Measurements from ENCODE around the gene TREML2. TPM values are rescaled to one million over a fixed set of nuclear protein-coding genes. Genes with fewer than 3 reads are reported as not detected.

TREML2 gene
- total and polyA plus RNA-seq, 2 of the 8 experiments (the other 6 are each of a cell fraction or from before 2014, with no cell fraction given), result 0.09 to 0.18 TPM

DNA sequence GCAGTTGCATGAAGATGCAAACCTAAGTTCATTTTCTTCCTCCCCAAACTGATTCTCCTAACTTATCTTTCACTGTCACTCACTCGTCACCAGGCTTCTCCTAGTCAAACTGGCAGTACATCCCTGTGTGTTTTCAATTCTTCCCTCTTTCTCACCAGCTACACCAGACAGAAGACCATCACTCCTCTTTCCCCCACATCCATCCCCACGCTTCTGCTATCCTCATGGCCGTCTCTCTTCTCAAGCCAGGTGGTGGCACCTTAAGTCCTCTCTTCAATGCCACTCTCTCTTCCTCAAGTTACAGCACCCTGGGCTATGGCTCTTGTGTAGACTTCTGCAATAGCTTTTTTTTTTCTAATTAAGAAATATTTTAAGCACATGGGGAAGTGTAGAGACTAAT, 23.7 kb downstream of the TREML2 start:
- DNase-seq (ENCODE audit: low read depth in 1 of 2, low spot score in 2 of 2) (no peak), FAIRE-seq (no peak)
- ChIA-PET POLR2A (ENCODE audit: partially characterized antibody) (interaction anchor here (0.6 kb wide), 1 partner anchor 39 kb away, joined by 4 read pairs; no protein-coding TSS in a partner anchor), CTCF (ENCODE audit: partially characterized antibody) (interaction anchor here (0.9 to 2.3 kb wide), 7 partner anchors 10 to 143 kb away, joined by 3 to 12 read pairs (median 6); no protein-coding TSS in a partner anchor)
- H3K4me1 ChIP-seq (replicated peaks in 1 of 4; ENCODE audit: control insufficient read depth in 3 of 4, insufficient read depth in 4 of 4, low read length in 3 of 4), result peaks cover 0 to 2% (median 0%) of the 10 kb centered on the region in 4 experiments; a peak in 1 of 7 replicates
- no peak overlapping the region for H3K18ac ChIP-seq (ENCODE audit: extremely low read depth, low read length)
- no peaks in the 10 kb centered on the region for H3K27me3 ChIP-seq (replicated peaks in 1 of 4; ENCODE audit: control insufficient read depth in 3 of 4, extremely low read depth in 1 of 4, insufficient read depth in 3 of 4, low read length in 3 of 4)
- H3K4ac ChIP-seq (replicated peaks; ENCODE audit: insufficient read length, low read depth, low read length), result no peak overlapping the region
- H3K4me2 ChIP-seq (ENCODE audit: insufficient read depth in 1 of 2, low read depth in 2 of 2, low read length in 2 of 2), result no peak overlapping the region
- no peak overlapping the region for H2BK15ac ChIP-seq (ENCODE audit: low read length)
- H4K8ac ChIP-seq (ENCODE audit: extremely low read depth, insufficient read depth, low read length), result no peak overlapping the region
- H4K91ac ChIP-seq (replicated peaks; ENCODE audit: insufficient read length, low read length), result no peak overlapping the region
- H2AFZ ChIP-seq (ENCODE audit: low read length), result no peak overlapping the region
- WGBS, 2 experiments (ENCODE audit: extremely low coverage in 1 of 2, insufficient coverage in 1 of 2, insufficient read length in 1 of 2, insufficient replicate concordance in 2 of 2, low coverage in 1 of 2, low lambda C conversion rate in 2 of 2, missing lambda C conversion rate in 1 of 2), result 83% methylated on average over 3 of the region's 3 CpGs; no CpG with 5 or more reads in 1 of the 2 experiments
- no peak overlapping the region for H2BK120ac ChIP-seq (replicated peaks; ENCODE audit: low read depth, low read length)
- no peak overlapping the region for H3K14ac ChIP-seq (ENCODE audit: insufficient read length)
- no peak overlapping the region for H3K4me3 ChIP-seq (ENCODE audit: extremely low read depth in 1 of 4, insufficient read depth in 2 of 4, low read depth in 3 of 4, low read length in 4 of 4)
- H3K36me3 ChIP-seq (ENCODE audit: control insufficient read depth in 2 of 4, insufficient read depth in 4 of 4, low read length in 3 of 4), result no peaks in the 10 kb centered on the region
- H3K56ac ChIP-seq (replicated peaks; ENCODE audit: insufficient read length, low read depth, low read length), result no peak overlapping the region
- H3K23me2 ChIP-seq (ENCODE audit: low read depth, low read length), result no peaks in the 10 kb centered on the region; the same call in 1 of the 2 replicates
- no peak overlapping the region for H3K9ac ChIP-seq (replicated peaks in 1 of 4; ENCODE audit: extremely low read depth in 1 of 4, low read depth in 3 of 4, low read length in 3 of 4)
- H4K5ac ChIP-seq (ENCODE audit: insufficient read length, low read depth, low read length), result no peak overlapping the region
- no peak overlapping the region for H2BK5ac ChIP-seq (ENCODE audit: low read depth, low read length)
- no peak overlapping the region for H3K23ac ChIP-seq (ENCODE audit: insufficient read length)
- H3K79me2 ChIP-seq (ENCODE audit: control insufficient read depth in 1 of 2, insufficient read depth in 2 of 2, low read length in 2 of 2), result no peaks in the 10 kb centered on the region
- no peaks in the 10 kb centered on the region for H3K79me1 ChIP-seq (ENCODE audit: low read depth, low read length)
- H2BK12ac ChIP-seq (ENCODE audit: low read depth, low read length), result no peak overlapping the region
- H3K27ac ChIP-seq (ENCODE audit: low read depth, low read length), result no peak overlapping the region
- no peak overlapping the region for H2BK20ac ChIP-seq (ENCODE audit: low read length)
- no peaks in the 10 kb centered on the region for H4K20me1 ChIP-seq (replicated peaks in 1 of 2; ENCODE audit: control insufficient read depth in 1 of 2, insufficient read depth in 2 of 2, low read length in 2 of 2)
- H2AK5ac ChIP-seq (ENCODE audit: low read depth, low read length), result no peak overlapping the region
- no peaks in the 10 kb centered on the region; a peak in 1 of 4 replicates for H3K9me3 ChIP-seq (ENCODE audit: insufficient read depth in 2 of 2, low read depth in 1 of 2, low read length in 1 of 2)
- TF ChIP-seq SUZ12 (IDR thresholded peaks at IDR 0.05; ENCODE audit: low read length) (no peak), CEBPB (IDR thresholded peaks at IDR 0.05; ENCODE audit: low read depth, low read length) (no peak), TEAD4 (IDR thresholded peaks at IDR 0.05; ENCODE audit: low read depth, low read length) (no peak), SRF (IDR thresholded peaks at IDR 0.05; ENCODE audit: low read depth, low read length) (no peak), RNF2 (IDR thresholded peaks at IDR 0.05; ENCODE audit: borderline replicate concordance, low read depth, low read length, missing control alignments, poor library complexity, severe bottlenecking) (no peak), BACH1 (IDR thresholded peaks at IDR 0.05; ENCODE audit: low read length) (no peak), EZH2 (IDR thresholded peaks at IDR 0.05; ENCODE audit: low read depth, low read length, severe bottlenecking) (no peak), CHD2 (IDR thresholded peaks at IDR 0.05; ENCODE audit: low read length) (no peak), NRF1 (IDR thresholded peaks at IDR 0.05; ENCODE audit: low read depth, low read length) (no peak), EGR1 (IDR thresholded peaks at IDR 0.05; ENCODE audit: borderline replicate concordance, low read depth, low read length) (no peak), RXRA (IDR thresholded peaks at IDR 0.05; ENCODE audit: insufficient read depth, low read depth, low read length) (no peak), TCF12 (IDR thresholded peaks at IDR 0.05; ENCODE audit: low read depth, low read length) (no peak), TAF1 (IDR thresholded peaks at IDR 0.05; ENCODE audit: low read depth, low read length) (no peak)
- TF ChIP-seq, protein P1, sequence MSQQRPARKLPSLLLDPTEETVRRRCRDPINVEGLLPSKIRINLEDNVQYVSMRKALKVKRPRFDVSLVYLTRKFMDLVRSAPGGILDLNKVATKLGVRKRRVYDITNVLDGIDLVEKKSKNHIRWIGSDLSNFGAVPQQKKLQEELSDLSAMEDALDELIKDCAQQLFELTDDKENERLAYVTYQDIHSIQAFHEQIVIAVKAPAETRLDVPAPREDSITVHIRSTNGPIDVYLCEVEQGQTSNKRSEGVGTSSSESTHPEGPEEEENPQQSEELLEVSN (IDR thresholded peaks at IDR 0.05), result no peak
